ENCODE results near the gene CLCNKA. TPM values are rescaled to one million over a fixed set of nuclear protein-coding genes. Genes with fewer than 3 reads are reported as not detected.
"Not testable (repeated sequence)": the region's sequence is repeated elsewhere in the genome, so short reads cannot be mapped to it uniquely, and the experiment has no call there.

Gene CLCNKA
- total RNA-seq, 2 donors from 2014 or later, result 0.20 TPM; not detected in 1

- H3K4me3 ChIP-seq, result no peak overlapping the region
- H3K27me3 ChIP-seq, result no peaks in the 10 kb centered on the region
- no peaks in the 10 kb centered on the region for H3K36me3 ChIP-seq
- H3K4me1 ChIP-seq, result no peaks in the 10 kb centered on the region
- no peaks in the 10 kb centered on the region for H3K9me3 ChIP-seq
- no peak for TF ChIP-seq CTCF (IDR thresholded peaks at IDR 0.05)
- H3K27ac ChIP-seq, result no peak overlapping the region
- no peak for DNase-seq (ENCODE audit: low spot score)
Observed at GRCh38 chr1:16042096-16042495, 20.3 kb downstream of the CLCNKA start.

GRCh38 chr1:16042654-16043053 lies 20.8 kb downstream of the CLCNKA start:
- H3K4me3 ChIP-seq; H3K27ac ChIP-seq; H3K36me3 ChIP-seq; H3K27me3 ChIP-seq; H3K4me1 ChIP-seq; H3K9me3 ChIP-seq; DNase-seq (ENCODE audit: low spot score): not testable (repeated sequence)

GRCh38 chr1:16043521-16043920 lies 21.7 kb downstream of the CLCNKA start, which contains the start of gene CLCNKB:
Gene CLCNKB (plus strand): TSS chr1:16043782. CDS start chr1:16044493, 711 bp downstream.
- Histone ChIP-seq H3K27me3 (no peaks in the 10 kb centered on the region), H3K27ac (no peak within 1 kb of the TSS), H3K9me3 (no peaks in the 10 kb centered on the region), H3K4me1 (peaks cover 0 to 1% of the 10 kb centered on the region in 2 donors), H3K36me3 (no peaks in the 10 kb centered on the region), H3K4me3 (no peak within 1 kb of the TSS)
- no peak for DNase-seq (ENCODE audit: low spot score)
- no peak for TF ChIP-seq CTCF (IDR thresholded peaks at IDR 0.05)

DNA sequence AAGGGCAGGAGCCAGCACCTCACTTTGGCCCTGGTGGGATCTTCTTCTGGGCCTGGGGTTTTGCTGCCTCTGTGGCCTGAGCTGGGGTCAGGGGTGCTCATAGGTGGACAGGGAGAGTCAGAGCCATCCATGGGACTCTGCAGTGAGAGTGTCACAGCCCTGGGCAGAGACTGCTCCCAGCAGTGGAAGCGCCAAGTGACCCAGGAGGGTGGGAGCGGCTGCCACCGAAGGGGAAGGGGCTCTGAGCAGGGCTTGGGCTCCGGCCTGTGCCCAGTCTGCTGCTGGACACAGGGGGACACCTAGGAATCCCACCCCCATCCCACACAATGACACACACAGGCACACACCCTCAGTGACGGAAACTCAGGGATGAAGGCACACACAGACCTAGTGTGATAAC lies 22.1 kb downstream of the CLCNKA start:
- H3K27me3 ChIP-seq, result no peaks in the 10 kb centered on the region
- H3K27ac ChIP-seq, result no peak overlapping the region
- no peaks in the 10 kb centered on the region for H3K36me3 ChIP-seq
- H3K9me3 ChIP-seq, result no peaks in the 10 kb centered on the region
- TF ChIP-seq CTCF (IDR thresholded peaks at IDR 0.05), result no peak
- DNase-seq (ENCODE audit: low spot score), result no peak
- no peak overlapping the region for H3K4me3 ChIP-seq
- H3K4me1 ChIP-seq, result peaks cover 0 to 5% of the 10 kb centered on the region in 2 donors

GRCh38 chr1:16046842-16047241 lies 25.0 kb downstream of the CLCNKA start:
- no peak overlapping the region for H3K27ac ChIP-seq
- DNase-seq (ENCODE audit: low spot score), result no peak
- H3K36me3 ChIP-seq, result no peaks in the 10 kb centered on the region
- H3K4me1 ChIP-seq, result peaks cover 0 to 8% of the 10 kb centered on the region in 2 donors
- TF ChIP-seq CTCF (IDR thresholded peaks at IDR 0.05), result no peak
- no peaks in the 10 kb centered on the region for H3K9me3 ChIP-seq
- H3K27me3 ChIP-seq, result no peaks in the 10 kb centered on the region
- no peak overlapping the region for H3K4me3 ChIP-seq

DNA sequence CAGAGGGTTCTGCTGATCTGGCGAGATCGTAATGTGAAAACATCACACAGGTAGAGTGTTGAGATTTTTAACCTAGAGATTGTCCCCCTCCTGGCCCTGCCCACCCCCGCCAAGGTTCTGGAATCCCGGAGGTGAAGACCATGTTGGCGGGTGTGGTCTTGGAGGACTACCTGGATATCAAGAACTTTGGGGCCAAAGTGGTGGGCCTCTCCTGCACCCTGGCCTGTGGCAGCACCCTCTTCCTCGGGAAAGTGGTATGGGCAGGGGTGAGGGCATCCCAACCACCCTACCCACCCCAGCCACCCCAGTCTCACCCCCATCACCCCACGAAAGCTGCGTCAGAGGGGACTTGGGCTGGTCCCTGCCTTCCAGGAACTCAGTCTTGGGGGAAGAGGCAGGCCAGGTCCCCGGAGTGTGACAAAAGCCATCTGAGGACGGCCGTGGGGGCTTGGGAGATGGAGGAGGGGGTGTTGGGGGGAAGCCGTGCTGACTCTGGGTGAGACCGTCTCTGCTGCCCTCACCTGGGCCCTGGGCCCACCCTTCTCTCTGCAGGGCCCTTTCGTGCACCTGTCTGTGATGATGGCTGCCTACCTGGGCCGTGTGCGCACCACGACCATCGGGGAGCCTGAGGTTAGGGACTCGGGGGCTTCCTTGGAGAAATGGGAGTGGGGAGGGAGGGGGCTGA lies 26.1 kb downstream of the CLCNKA start:
- H3K4me3 ChIP-seq, result no peak overlapping the region
- no peaks in the 10 kb centered on the region for H3K9me3 ChIP-seq
- no peak for DNase-seq (ENCODE audit: low spot score)
- no peaks in the 10 kb centered on the region for H3K36me3 ChIP-seq
- peaks cover 0 to 8% of the 10 kb centered on the region in 2 donors for H3K4me1 ChIP-seq
- H3K27ac ChIP-seq, result no peak overlapping the region
- H3K27me3 ChIP-seq, result no peaks in the 10 kb centered on the region
- no peak for TF ChIP-seq CTCF (IDR thresholded peaks at IDR 0.05)
